NCI-H146 treated with DMSO at 0.1 percent for 48 hours (cell line): ENCODE measurements around the gene MARF1.
A peak's percentile ranks its signal among the peaks of the same experiment; 100 is the strongest.
"Not testable (repeated sequence)": the region's sequence is repeated elsewhere in the genome, so short reads cannot be mapped to it uniquely, and the experiment has no call there.

Source experiments
- DNase-seq: peaks from one replicate; lab custom pipeline; 2025; ENCODE audit not compliant: unreplicated experiment; lab: John Stamatoyannopoulos, UW

The MARF1 gene

DNA sequence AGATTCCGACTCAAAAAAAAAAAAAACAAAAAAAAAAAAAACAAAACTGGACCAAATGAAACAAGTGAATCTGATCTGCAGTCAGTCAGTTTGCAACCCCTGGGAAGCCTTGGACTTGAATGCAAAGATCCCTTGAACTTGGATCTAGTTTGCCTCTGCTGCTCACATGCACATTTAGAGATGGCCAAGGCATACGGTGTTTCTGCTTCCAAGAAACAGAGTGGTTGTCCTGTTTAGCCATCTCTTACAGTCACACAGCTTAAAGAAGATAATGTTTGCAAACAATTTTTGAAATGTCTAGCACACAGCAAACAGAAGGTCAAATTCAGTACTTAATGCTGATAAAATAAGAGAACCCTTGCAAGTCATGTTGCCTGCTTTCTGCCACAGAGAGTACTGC lies 11.6 kb upstream of the MARF1 start:
- no peak for DNase-seq

DNA sequence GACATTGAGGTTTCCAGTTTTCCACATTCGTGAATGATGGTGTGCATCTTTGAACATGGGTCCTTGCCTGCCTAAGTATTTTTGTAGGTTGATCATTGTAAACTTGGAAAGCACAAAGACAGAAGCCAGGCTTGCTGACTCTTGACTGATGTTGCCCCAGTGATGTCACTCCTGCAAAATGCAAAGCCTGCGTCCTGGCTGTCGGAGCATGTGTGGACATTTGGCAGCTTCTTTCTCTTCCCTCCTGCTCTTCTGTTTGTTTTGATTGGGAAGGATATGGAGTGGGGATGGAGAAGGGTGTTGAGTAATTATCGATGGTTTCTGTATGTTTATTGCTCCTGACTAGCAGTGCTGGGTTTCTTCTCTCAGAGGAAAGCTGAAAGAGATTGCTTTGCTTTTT lies 10.3 kb upstream of the MARF1 start:
- no peak for DNase-seq

- DNase-seq = no peak
Observed at GRCh38 chr16:15652293-15653001, 9.5 kb upstream of the MARF1 start.

DNA sequence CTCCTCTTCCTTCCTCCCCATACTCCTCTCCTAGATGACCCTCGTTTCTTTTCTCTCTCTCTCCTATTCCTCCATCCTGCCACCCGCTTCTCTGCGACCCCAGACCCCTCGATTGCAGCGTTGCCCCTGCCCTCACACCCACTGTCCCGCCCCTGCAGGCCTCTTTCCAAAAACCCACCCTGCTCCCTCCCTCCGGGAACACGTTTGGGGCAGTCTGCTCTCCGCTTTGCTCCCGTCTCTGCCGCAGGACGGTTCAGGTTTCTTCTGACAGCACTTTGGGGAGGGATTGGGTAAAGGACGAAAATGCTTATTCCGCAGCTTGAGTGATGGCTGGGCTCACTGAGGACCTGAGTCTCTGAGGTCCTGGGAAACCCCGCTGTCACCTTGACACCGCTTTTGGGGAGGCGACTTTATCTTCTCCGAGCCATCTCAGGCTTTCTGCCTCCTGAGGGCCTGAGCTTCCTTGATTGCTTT lies 7.8 kb upstream of the MARF1 start:
- DNase-seq = no peak

DNA sequence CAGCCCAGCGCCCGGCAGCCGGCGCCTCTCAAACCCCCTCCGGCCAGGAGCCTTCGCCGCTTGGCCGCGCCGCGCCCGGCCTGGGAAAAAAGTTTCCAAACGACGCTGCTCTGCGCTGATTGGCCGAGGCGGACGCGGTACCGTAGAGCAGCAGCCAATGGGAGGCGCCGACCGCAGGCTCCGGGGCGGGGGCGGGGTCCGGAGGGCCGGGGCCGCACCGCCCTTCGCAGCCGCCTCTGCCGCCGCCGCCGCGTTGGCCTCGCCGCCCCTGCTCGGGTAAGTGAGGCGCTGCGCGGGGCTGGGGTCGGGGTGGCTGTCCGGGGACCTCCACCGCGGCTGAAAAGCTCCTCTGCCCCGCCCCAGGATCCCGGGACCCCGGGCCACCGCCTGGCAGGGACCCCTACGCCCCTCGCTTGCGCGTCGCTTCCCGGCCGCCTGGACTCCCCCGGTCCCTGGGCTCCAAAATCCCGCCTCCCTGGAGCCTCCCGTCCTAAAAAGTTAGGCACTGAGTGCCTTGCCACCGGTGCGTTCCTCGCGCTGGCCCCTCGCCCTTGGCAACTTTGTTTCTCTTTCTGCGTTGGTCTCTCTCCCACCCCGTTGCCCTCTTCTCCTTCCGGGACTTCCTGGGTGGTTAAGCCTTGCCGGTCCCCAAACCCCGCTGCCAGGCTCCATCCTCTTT lies 7.2 kb upstream of the MARF1 start, which contains the start of gene NDE1:
NDE1 (plus strand) TSS at position 227 of the 679 bp plus-strand sequence. CDS start 14,534 bp downstream, outside the sequence.
- DNase-seq = peak; percentile 85

DNA sequence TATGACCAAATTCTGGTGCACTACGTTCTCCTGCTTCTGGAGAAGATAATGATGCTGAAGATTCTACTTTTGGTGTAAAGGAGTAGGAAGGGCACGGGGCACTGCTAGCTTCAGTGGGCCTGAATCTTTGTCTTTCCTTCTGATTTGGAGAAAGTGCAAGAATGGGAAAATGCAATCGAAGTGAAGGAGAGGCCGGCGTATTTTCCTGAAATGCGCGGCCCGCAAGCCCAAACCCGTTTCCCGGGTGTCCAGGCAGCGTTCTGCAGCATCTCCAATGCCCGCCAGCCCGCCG lies 6.7 kb upstream of the MARF1 start:
- DNase-seq = no peak

GRCh38 chr16:15649311-15649710 lies 6.4 kb upstream of the MARF1 start:
- not testable (repeated sequence) for DNase-seq

GRCh38 chr16:15648135-15648730 lies 5.3 kb upstream of the MARF1 start:
- no peak for DNase-seq

DNA sequence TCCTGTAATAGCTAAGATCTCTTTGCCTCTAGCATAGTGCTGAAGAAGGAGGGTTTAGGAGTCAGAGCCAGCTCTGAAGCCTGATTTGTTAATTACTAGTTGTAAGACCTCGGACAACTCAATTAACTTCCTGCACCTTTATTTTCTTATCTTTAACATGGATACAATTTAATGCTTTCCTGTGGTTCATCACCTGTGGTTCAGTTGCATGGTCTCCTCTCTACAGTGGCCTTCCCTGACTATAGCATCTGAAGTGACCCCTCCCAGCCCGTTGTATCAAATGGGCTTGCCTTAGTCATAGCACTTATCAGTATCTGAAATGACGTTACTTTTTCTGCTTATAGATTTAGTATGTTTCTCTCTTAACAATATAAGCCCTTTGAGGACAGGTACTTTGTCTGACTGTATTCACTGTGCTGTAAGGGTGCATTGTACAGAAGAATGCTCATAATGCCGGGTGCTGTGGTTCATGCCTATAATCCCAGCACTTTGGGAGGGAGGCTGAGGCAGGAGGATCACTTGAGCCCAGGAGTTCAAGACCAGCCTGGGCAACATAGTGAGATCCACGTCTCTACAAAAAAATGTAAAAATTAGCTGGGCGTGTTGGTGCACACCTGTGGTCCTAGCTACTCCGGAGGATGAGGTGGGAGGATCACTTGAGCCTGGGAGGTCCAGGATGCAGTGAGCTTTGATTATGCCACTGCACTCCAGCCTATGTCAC lies 4.5 kb upstream of the MARF1 start:
- no peak for DNase-seq

- DNase-seq = not testable (repeated sequence)
Observed at GRCh38 chr16:15646557-15647293, 3.8 kb upstream of the MARF1 start.

- DNase-seq = not testable (repeated sequence)
Observed at GRCh38 chr16:15644962-15645465, 2.1 kb upstream of the MARF1 start.

DNA sequence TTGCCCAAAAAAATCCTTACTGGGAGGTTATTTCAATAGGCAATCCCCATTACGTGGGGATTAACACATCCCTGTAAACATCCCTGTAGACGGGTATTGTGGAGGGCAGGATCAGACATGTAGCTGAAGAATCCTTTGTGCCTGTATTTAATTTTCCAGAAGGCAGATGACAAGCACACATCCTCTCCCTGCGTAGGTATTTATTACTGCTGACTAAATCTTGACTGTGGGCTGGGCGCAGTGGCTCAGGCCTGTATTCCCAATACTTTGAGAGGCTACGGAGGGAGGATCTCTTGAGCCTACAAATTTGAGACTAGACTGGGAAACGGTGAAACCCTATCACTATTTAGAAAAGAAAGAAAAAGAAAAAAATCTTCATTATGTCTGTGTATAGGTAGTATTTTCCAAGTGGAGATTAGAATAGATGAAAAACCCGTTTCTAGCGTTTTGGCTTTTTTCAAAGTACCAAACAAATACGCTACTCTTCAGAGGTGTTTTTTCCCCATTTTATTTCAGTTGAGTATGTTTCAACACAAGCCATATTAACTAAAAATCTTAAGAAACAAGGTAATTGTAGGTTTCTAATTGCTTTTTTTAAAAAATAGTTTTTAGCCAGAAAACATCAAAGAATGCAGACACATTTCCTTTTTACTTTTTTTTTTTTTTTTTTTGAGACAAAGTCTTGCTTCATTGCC lies 1.5 kb upstream of the MARF1 start:
- peak; percentile 95 for DNase-seq

DNA sequence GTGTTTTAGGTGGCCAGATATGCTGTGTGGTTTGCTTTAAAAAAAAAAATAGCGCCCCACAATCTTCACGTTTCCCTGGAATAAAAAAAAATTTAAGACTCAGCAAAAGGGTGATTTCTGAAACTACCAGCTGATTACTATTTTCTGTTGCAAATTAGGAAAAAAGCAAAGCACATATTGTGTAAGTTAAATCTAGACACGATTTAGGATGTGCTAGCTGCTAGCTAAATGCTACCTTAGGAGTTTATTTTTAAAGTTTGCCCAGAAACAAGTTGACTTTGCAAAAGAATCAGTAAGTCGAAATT lies 944 bp upstream of the MARF1 start:
- no peak for DNase-seq

GRCh38 chr16:15642557-15643047 lies 352 bp downstream of the MARF1 start:
- DNase-seq = peak; percentile 81

- no peak for DNase-seq
Observed at GRCh38 chr16:15641753-15642556, 999 bp downstream of the MARF1 start.

DNA sequence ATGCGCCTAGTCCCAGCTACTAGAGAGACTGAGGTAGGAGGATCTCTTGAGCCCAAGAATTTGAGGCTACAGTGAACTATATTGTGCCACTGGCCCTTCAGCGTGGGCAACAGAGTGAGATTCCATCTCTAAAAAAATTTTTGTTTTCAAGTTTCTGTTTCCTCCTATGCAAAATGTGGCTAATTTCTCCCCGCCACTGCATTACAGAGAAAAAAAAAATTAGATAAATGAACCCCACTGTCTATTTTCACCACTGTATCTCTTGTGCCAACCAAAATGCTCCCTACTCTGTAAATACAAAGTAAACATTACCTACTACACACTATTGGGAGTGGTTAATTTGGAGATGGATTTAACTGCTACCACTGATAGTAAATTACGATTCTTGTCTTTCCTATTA lies 2.0 kb downstream of the MARF1 start:
- DNase-seq = no peak

DNA sequence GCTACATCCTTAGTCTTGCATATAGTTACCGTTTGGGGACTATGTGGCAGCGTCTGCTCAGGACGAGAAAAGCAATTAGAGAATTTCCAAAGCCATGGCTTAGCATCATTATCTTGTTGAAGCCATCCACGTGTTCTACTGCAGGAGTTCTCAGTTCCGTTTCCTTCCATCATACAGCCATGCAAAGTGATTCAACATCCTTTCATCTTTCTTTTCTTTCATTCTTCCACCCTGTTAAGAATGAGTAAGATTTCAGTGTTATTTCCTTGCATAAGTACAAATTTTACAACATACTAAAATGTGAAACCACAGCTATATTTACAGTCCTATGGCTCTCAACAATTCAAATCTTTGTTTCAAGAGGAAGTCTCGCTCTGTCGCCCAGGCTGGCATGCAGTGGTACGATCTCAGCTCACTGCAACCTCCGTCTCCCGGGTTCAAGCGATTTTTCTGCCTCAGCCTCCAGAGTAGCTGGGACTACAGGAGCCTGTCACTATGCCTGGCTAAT lies 3.8 kb downstream of the MARF1 start:
- DNase-seq = no peak

GRCh38 chr16:15636392-15636873 lies 6.5 kb downstream of the MARF1 start:
- no peak for DNase-seq

GRCh38 chr16:15635926-15636325 lies 7.0 kb downstream of the MARF1 start:
- DNase-seq = no peak
